Measurements from ENCODE around the gene ANKMY2.
A peak's percentile ranks its signal among the peaks of the same experiment; 100 is the strongest.
"Not testable (repeated sequence)": the region's sequence is repeated elsewhere in the genome, so short reads cannot be mapped to it uniquely, and the experiment has no call there.

ANKMY2 gene

DNA sequence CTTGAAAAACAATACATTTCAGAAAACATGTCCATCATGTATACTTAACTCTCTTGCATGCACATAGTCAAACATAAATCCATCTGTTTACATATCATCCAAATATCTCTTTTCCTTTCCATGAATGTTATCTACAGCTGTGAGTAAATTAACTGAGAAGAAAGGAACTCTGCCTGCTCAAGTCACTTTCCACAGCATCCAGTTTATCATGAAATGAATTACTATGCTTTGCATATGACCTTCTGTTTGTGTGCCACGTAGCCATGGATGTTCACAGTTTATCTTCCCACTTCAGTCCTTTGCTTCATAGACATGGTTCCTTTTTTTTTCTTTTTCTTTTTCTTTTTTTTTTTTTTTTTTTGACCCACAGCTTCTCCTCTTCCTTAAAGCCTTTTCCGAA lies 40.0 kb upstream of the ANKMY2 start:
- Histone ChIP-seq H3K36me3 (peaks cover 76% of the 10 kb centered on the region), H3K9me3 (no peaks in the 10 kb centered on the region), H3K27me3 (no peaks in the 10 kb centered on the region), H3K4me1 (no peaks in the 10 kb centered on the region), H3K4me3 (ENCODE audit: low read depth, low read length) (no peak overlapping the region)
- TF ChIP-seq, protein P1, sequence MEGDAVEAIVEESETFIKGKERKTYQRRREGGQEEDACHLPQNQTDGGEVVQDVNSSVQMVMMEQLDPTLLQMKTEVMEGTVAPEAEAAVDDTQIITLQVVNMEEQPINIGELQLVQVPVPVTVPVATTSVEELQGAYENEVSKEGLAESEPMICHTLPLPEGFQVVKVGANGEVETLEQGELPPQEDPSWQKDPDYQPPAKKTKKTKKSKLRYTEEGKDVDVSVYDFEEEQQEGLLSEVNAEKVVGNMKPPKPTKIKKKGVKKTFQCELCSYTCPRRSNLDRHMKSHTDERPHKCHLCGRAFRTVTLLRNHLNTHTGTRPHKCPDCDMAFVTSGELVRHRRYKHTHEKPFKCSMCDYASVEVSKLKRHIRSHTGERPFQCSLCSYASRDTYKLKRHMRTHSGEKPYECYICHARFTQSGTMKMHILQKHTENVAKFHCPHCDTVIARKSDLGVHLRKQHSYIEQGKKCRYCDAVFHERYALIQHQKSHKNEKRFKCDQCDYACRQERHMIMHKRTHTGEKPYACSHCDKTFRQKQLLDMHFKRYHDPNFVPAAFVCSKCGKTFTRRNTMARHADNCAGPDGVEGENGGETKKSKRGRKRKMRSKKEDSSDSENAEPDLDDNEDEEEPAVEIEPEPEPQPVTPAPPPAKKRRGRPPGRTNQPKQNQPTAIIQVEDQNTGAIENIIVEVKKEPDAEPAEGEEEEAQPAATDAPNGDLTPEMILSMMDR (IDR thresholded peaks at IDR 0.05; ENCODE audit: low read depth, low read length), result no peak
- no peak for DNase-seq

DNA sequence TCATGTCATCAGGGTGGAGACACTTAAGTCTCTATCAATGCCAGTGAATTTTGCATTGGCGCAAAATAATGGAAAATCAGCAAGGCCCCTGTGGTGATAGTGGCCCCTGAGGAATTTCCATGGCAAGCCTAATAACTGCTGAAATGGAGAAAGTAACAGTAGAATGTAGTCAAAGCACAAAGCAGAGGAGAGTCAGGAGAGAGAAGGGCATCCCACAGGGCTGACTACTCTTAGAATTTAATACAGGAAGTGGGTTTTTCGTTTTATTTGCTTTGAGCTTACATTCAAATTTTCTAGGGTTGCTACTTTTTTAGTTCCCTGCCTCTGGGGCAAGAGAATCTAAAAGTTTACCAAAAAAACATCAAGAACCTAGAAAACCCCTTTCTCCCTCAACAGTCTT lies 39.4 kb upstream of the ANKMY2 start:
- TF ChIP-seq, protein P1 (IDR thresholded peaks at IDR 0.05; ENCODE audit: low read depth, low read length), result no peak
- H3K4me3 ChIP-seq (ENCODE audit: low read depth, low read length), result no peak overlapping the region
- no peaks in the 10 kb centered on the region for H3K27me3 ChIP-seq
- no peaks in the 10 kb centered on the region for H3K9me3 ChIP-seq
- H3K4me1 ChIP-seq, result no peaks in the 10 kb centered on the region
- H3K36me3 ChIP-seq, result peaks cover 76% of the 10 kb centered on the region
- DNase-seq, result no peak

- not testable (repeated sequence) for H3K4me3 ChIP-seq (ENCODE audit: low read depth, low read length); H3K27me3 ChIP-seq; H3K4me1 ChIP-seq; H3K9me3 ChIP-seq
- H3K36me3 ChIP-seq, result peaks cover 90% of the 10 kb centered on the region
- peak; percentile 33 for DNase-seq
These were observed 33.4 kb upstream of the ANKMY2 start for GRCh38 chr7:16678645-16679566.

- Histone ChIP-seq H3K4me3 (ENCODE audit: low read depth, low read length) (no peak overlapping the region), H3K4me1 (no peaks in the 10 kb centered on the region), H3K27me3 (no peaks in the 10 kb centered on the region), H3K36me3 (peaks cover 81% of the 10 kb centered on the region), H3K9me3 (no peaks in the 10 kb centered on the region)
- no peak for DNase-seq
- TF ChIP-seq, protein P1 (IDR thresholded peaks at IDR 0.05; ENCODE audit: low read depth, low read length), result no peak
These were observed 32.5 kb upstream of the ANKMY2 start for GRCh38 chr7:16677978-16678494.

GRCh38 chr7:16675277-16675676 lies 29.7 kb upstream of the ANKMY2 start:
- TF ChIP-seq, protein P1 (IDR thresholded peaks at IDR 0.05; ENCODE audit: low read depth, low read length), result no peak
- no peak overlapping the region for H3K4me3 ChIP-seq (ENCODE audit: low read depth, low read length)
- peaks cover 73% of the 10 kb centered on the region for H3K36me3 ChIP-seq
- no peaks in the 10 kb centered on the region for H3K9me3 ChIP-seq
- H3K4me1 ChIP-seq, result no peaks in the 10 kb centered on the region
- DNase-seq, result no peak
- no peaks in the 10 kb centered on the region for H3K27me3 ChIP-seq

- peaks cover 8% of the 10 kb centered on the region for H3K4me1 ChIP-seq
- peaks cover 62% of the 10 kb centered on the region for H3K36me3 ChIP-seq
- H3K4me3 ChIP-seq (ENCODE audit: low read depth, low read length), result no peak overlapping the region
- H3K9me3 ChIP-seq, result no peaks in the 10 kb centered on the region
- no peak for DNase-seq
- no peaks in the 10 kb centered on the region for H3K27me3 ChIP-seq
- TF ChIP-seq, protein P1 (IDR thresholded peaks at IDR 0.05; ENCODE audit: low read depth, low read length), result no peak
These were observed 26.3 kb upstream of the ANKMY2 start for GRCh38 chr7:16671811-16672210.
